ENCODE measurements around the gene INF2. TPM values are rescaled to one million over a fixed set of nuclear protein-coding genes. Genes with fewer than 3 reads are reported as not detected.
"Not testable (repeated sequence)": the region's sequence is repeated elsewhere in the genome, so short reads cannot be mapped to it uniquely, and the experiment has no call there.

The INF2 gene
- total and polyA plus RNA-seq, 12 donors: 22.5 to 73.8 (median 28.4) TPM

- TF ChIP-seq, protein P1, sequence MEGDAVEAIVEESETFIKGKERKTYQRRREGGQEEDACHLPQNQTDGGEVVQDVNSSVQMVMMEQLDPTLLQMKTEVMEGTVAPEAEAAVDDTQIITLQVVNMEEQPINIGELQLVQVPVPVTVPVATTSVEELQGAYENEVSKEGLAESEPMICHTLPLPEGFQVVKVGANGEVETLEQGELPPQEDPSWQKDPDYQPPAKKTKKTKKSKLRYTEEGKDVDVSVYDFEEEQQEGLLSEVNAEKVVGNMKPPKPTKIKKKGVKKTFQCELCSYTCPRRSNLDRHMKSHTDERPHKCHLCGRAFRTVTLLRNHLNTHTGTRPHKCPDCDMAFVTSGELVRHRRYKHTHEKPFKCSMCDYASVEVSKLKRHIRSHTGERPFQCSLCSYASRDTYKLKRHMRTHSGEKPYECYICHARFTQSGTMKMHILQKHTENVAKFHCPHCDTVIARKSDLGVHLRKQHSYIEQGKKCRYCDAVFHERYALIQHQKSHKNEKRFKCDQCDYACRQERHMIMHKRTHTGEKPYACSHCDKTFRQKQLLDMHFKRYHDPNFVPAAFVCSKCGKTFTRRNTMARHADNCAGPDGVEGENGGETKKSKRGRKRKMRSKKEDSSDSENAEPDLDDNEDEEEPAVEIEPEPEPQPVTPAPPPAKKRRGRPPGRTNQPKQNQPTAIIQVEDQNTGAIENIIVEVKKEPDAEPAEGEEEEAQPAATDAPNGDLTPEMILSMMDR (IDR thresholded peaks at IDR 0.05): peak in 1 of 9 donors; percentile 18
- peak overlapping the region in 8 of 10 donors; percentile 70 to 84 (median 73) for H3K4me3 ChIP-seq
- ATAC-seq: peak in 3 of 8 donors; percentile 0 to 4 (median 1)
Observed at GRCh38 chr14:104725772-104726548, 36.5 kb downstream of the INF2 start.

DNA sequence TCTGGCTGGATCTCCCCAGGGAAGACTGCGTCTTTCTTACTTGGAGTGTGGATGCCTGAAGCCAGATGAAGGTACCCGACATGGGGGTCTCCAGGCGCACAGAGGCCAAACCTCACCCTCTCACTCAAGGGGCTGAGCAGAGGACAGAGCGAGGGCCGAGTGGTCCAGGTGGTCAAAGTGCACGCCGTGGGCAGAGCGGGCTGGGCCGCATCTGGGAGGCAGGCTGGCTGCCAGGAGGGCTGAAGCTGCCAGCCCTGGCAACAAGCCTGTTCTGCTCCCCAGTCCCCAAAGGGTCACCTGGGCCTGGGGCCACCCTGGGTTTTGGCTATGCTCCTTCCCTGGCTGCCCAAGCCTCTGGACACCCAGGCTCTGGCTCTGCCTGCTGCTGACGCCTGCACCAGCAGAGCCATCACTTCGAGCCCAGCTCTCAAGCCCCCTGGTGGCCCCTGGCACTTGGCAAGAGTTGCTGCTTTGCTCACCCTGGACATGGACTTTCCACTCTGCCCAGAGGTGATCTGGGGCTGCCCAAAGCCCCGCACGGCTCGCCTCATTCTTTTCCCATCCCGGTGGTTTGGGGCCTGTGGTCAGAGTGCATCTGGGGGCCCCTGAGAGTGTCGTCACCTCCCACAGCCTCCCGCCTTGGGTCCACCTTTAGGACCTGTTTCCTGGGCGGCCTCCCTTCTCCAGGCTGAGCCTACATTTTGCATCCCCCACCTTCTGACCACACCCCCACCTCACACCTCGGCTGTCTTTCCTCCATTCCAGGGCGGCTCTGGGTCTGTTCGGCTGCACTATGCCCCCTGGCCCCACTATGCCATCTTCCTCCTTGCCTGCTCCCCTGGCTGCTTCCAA, 37.4 kb downstream of the INF2 start:
- Histone ChIP-seq H3K9me3 (no peaks in the 10 kb centered on the region), H3K36me3 (no peaks in the 10 kb centered on the region), H3K4me1 (peaks cover 30 to 87% (median 50%) of the 10 kb centered on the region in 9 donors), H3K27ac (peak overlapping the region in 8 of 10 donors; percentile 23 to 95 (median 88)), H3K27me3 (no peaks in the 10 kb centered on the region), H3K4me3 (no peak overlapping the region)
- DNase-seq: no peak
- WGBS, 2 donors: 52 to 59% methylated on average over 21 of the region's 21 CpGs
- no peak for ATAC-seq
- intact Hi-C loops (cut with DNase I): loop anchor here in 3 of 10 donors (10.0 kb wide), 1 partner anchor 142 kb away; no protein-coding TSS in a partner anchor
- TF ChIP-seq, protein P1 (IDR thresholded peaks at IDR 0.05): no peak

More at GRCh38 chr14:104725772-104726548, 36.5 kb downstream of the INF2 start:
- Histone ChIP-seq H3K36me3 (peaks cover 0 to 4% (median 0%) of the 10 kb centered on the region in 9 donors), H3K27ac (peak overlapping the region; percentile 31 to 98 (median 90)), H3K27me3 (no peaks in the 10 kb centered on the region), H3K4me1 (peaks cover 24 to 84% (median 47%) of the 10 kb centered on the region in 9 donors), H3K9me3 (no peaks in the 10 kb centered on the region)
- intact Hi-C loops (cut with DNase I): loop anchor here in 3 of 10 donors (10.0 kb wide), 1 partner anchor 141 kb away; no protein-coding TSS in a partner anchor
- WGBS, 2 donors: 60 to 64% methylated on average over 25 of the region's 25 CpGs
- DNase-seq: no peak

DNA sequence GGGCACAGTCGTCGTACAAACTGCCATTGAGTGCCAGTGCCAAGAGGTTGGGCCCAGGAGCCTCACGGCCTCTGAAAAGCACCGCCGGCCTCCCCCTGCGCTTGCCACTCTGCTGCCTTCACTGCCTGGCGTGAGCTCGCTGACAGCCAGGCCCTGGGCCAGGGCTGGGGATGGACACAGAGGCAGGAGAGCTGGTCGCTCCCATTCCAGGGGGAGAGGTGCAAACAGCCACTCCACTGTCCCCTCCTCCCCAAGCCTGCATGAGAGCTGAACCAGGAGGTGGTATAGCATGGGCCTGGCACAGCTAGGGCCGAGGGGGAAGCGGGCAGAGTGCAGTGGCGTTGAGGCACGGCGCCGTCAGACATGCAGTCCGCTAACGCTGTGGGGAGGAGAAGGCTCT, 39.2 kb downstream of the INF2 start:
- 85 to 86% methylated on average over 17 of the region's 17 CpGs for WGBS, 2 donors
- TF ChIP-seq, protein P1 (IDR thresholded peaks at IDR 0.05): no peak
- intact Hi-C loops (cut with DNase I): loop anchor here in 3 of 10 donors (10.0 kb wide), 1 partner anchor 144 kb away; no protein-coding TSS in a partner anchor

GRCh38 chr14:104729176-104729834, 39.9 kb downstream of the INF2 start:
- DNase-seq, ATAC-seq, H3K9me3 ChIP-seq, H3K27me3 ChIP-seq, H3K36me3 ChIP-seq, H3K27ac ChIP-seq, H3K4me3 ChIP-seq: not testable (repeated sequence)
- H3K4me1 ChIP-seq: peaks cover 31 to 91% (median 54%) of the 10 kb centered on the region in 9 donors
- WGBS, 2 donors: 94 to 97% methylated on average over 33 to 70 of the region's 73 CpGs
- intact Hi-C loops (cut with DNase I): loop anchor here in 3 of 10 donors (10.0 kb wide), 1 partner anchor 145 kb away; no protein-coding TSS in a partner anchor

More for the DNA sequence above, 39.2 kb downstream of the INF2 start:
- peaks cover 26 to 87% (median 50%) of the 10 kb centered on the region in 9 donors for H3K4me1 ChIP-seq
- H3K4me3 ChIP-seq: no peak overlapping the region
- DNase-seq: no peak
- no peaks in the 10 kb centered on the region for H3K27me3 ChIP-seq
- H3K27ac ChIP-seq: peak overlapping the region in 1 of 10 donors; percentile 15
- no peaks in the 10 kb centered on the region for H3K36me3 ChIP-seq
- no peak for ATAC-seq
- H3K9me3 ChIP-seq: no peaks in the 10 kb centered on the region
